ENCODE results near the gene DEPP1.

DEPP1 gene

GRCh38 chr10:44930904-44931620 lies 47.5 kb downstream of the DEPP1 start:
- no peak for DNase-seq

- no peak for DNase-seq
These were observed 49.0 kb downstream of the DEPP1 start for GRCh38 chr10:44929356-44930255.

GRCh38 chr10:44928462-44928861 lies 50.1 kb downstream of the DEPP1 start:
- DNase-seq, result no peak

- no peak for DNase-seq
These were observed 51.3 kb downstream of the DEPP1 start for GRCh38 chr10:44927352-44927751.

- DNase-seq, result no peak
These were observed 51.8 kb downstream of the DEPP1 start for GRCh38 chr10:44926751-44927351.

All from NCI-H2227 treated with DMSO at 0.1 percent for 48 hours (cell line).